HG03139 (cell line): ENCODE data around the gene SZT2.
"Not testable (repeated sequence)": the region's sequence is repeated elsewhere in the genome, so short reads cannot be mapped to it uniquely, and the experiment has no call there.

Experiments used
- ATAC-seq: cut with Tn5 transposase; IDR thresholded peaks from one replicate; pipeline ENCODE4 v1.9.1; 2021; ENCODE audit not compliant: unreplicated experiment

The SZT2 gene

DNA sequence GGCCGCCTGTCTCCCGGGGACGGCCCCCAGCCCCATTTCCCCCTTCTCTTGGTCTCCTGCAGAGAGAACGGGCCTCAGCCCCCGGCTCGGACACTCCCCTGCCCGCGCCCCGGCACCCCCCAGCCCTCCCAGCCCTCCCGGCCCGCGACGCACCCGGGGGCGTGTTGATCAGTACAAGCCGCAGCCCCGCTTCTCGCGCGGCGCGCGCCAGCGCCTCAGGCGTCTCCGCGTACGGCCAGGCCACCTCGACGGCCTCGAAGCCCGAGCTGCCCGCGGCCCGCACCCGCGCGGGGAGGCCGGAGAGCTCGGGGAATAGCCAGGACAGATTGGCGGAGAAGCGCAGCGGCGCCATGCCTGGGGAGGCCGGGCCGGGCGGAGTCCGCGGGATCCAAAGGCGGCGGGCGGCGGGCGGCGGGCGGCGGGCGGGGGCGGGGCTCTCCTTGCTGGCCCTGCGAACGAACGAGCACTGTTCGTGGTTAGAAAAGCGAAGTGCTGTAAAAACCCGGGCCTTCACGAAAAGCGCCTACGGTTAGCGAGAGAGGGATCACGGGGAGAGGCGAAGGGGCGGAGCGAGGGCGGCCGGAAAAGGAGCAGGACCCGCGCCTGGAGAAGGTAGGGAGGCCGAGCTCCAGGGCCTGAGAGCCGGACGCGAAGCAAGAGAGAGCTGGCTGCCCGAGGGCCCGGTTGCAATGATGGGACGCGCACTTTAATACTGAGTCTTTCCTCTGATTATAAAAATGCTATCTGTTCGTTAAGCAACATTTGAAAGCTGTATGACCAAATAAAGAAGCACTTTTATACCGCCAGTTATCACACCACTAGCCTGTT lies 64.0 kb downstream of the SZT2 start, which contains the start of gene HYI:
TSS of gene HYI (minus strand) at position 490 of the 828 bp plus-strand sequence. CDS start at position 352, 138 bp downstream.
- no peak for ATAC-seq

DNA sequence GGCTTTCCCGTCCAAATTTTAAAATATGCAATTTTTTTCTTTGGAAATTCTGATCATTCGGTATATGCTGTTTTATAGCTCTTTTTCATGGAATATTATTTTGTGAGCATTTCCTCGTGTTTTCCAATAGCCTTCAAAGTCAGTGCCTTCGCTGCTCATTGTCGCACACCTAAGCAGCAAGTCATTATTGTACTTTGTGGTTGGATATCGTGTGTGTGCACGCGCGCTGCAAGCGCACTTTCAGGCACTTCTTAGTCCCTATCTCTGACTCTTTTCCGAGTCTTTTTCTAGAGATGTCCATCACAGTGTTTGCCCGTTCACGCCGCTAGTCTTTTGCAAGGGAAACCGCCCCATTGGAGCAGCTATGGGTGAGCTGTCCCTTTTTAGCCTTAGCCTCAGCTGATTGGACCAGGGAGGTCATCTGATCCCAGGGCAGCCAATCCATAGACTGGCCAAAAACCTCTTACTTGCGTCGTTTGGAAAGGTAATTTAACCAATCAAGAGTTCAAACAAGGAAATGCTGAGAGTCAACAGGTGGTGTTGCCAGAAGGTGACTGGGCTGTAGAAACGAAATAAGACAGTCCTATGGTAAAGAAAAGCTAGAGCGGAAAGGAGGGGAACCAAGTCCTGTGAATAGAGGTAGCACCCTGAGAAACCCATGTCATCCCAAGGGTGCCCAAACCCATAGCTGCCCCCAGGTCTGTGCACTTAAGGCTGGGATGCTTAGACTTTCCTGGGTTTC lies 64.7 kb downstream of the SZT2 start:
- peak; percentile 79 for ATAC-seq

DNA sequence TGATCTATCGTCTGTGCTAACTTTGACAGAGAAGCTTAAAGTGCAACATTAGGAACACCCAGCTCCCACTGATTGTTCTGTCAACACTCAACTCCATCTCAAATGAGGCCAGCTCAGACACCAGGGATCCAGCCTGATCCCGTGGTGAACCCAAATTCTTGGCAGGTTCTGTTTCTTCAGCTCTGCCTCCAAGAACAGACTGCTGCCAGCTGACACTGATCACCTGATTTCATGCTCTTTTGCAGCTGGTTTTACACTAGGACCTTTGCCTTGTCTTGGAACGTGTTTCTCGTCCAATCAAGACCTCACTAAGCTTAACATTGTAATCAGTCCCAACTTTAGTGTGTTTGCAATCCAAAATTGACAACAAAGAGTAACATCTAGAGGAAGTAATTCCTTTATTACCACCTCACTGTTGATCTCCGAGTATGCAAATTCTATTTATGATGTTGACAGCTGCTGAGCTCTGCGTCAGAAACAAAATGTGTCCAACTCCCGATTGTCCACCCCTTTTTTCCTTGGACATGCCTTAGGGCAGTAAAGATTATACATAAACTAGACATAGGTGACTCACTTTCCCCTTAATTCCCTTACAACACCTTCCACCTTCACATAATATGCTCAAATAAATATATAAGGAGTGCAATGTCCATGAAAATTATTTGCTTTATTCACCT lies 65.7 kb downstream of the SZT2 start:
- ATAC-seq: no peak

DNA sequence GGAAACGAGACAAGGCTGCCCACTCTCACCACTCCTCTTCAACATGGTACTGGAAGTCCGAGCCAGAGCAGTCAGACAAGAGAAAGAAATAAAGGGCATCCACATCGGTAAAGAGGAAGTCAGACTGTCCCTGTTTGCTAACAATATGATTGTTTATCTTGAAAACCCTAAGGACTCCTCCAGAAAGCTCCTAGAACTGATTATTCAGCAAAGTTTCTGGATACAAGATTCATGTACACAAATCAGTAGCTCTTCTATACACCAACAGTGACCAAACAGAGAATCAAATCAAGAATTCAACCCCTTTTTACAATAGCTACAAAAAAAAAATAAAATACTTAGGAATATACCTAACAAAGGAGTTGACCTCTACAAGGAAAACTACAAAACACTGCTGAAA lies 68.7 kb downstream of the SZT2 start:
- ATAC-seq: not testable (repeated sequence)

DNA sequence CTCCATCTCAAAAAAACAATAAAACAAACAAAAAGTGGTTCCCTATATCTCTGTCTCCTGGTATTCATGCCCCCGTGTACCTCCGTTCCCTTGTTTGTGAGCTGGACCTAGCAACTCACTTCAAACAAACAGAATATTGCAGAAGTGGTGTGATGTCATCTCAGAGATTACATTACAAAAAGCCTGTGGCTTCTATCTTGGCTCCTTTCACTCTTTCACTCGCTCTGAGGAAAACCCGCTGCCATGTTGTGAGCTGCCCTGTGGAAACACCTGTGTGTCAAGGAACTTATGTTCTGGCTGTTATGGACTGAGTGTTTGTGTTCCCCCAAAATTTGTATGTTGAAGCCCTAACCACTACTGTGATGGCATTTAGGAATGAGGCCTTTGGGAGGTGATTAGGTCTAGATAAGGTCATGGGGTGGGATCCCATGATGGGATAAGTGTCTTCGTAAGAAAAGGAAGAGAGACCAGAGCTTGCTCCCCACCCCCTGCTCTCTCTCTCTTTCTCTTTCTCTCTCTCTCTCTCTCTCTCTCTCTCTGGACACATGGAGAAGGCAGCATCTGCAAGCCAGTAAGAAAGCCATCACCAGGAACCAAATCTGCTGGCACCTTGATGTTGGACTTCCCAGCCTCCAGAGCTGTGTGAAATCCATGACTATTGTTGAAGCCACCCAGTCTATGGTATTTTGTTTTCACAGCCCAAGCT lies 71.4 kb downstream of the SZT2 start:
- no peak for ATAC-seq

DNA sequence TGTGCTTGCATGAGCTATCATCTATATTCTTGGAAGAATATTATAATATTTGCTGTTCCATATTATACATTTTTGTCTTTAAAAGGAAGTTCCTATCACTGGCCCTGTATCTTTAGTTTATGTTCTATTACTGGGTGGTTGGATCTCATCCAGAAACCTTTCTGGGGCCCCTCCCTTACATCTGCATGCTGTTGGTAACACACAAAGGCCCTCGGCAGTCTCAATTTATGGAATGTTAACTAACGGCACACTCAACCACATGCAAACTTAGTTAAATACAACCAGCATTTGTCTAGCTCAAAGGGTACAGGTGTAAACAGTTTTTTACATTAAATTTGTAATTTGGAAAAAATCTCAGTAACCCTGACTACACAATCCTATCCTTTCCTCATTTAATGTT lies 73.8 kb downstream of the SZT2 start:
- ATAC-seq: no peak

DNA sequence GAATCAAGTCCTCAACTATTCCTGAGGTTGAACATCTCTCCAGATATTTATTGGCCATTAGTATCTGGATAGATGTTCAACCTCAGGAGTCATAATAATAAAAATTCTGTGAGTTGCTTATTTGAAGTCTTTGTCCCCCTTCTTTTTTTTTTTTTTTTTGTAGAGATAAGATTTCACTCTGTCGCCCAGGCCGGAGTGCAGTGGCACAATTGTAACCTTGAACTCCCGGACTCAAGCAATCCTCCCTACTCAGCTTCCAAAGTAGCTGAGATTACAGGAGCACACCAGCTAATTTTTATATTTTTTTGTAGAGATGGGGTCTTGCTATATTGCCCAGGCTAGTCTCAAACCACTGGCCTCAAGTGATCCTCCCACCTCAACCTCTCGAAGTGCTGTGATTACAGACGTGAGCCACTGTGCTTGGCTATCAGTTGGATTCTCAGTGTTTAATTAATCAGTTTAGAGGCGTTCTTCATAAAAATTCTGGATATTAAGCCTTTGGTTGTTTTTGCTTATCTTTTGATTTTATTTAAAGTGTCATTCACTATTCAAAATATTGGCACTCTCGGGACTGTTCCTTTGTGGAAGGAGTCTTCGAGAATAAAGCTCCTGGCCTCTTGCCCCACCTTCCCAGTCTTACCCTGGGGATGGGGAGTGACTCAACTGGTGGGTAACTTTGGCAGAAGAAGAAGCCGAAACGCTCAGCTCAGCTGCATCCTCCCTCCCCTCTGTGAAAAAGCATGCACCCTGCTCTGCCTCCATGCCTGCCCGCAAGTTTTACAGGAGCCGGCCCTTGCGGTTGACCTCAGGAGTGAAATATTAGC lies 75.2 kb downstream of the SZT2 start:
- ATAC-seq: no peak

DNA sequence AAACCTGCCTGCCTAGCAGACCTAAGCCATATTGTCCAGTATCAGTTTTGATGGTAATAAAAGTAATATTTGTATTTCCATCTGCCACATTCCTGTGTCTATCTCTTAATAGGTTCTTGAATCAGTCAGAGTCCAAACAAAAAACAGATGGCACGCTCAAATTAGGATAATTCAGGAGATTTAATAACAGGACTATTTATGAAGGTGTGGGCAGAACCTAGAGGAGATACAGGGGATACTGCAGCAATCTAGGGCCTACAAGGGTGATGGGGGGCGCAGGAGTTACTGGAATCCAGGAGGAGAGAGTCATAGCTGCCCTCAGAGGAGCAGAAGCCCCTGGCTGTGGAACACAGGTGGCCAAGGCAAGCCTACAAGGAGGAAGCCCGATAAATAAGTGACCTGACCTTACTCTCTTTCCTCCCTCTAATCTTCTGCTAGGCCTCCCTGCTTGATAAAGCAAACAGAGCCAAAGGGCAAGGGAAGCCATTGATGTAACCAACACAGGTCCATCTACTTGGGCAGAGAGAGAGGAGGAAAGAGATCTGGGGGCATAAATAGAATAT lies 75.9 kb downstream of the SZT2 start:
- no peak for ATAC-seq

DNA sequence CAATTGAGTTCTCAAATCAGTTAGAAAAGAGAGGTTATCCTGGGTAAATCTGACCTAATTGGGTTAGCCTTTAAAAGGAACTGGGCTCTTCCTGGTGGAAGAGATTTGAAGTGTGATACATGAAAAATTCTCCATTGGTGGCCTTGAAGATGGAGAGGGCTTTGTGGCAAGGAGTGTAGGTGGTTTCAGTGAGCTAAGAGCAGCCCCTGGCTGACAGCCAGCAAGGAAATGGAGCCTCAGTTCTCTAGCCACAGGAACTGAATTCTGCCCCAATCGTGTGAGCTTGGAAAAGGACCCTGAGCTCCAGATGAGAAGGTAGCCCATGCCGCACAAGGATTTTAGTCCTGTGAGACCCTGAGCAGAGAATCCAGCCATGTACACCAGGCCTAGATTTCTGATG lies 76.7 kb downstream of the SZT2 start:
- no peak for ATAC-seq

DNA sequence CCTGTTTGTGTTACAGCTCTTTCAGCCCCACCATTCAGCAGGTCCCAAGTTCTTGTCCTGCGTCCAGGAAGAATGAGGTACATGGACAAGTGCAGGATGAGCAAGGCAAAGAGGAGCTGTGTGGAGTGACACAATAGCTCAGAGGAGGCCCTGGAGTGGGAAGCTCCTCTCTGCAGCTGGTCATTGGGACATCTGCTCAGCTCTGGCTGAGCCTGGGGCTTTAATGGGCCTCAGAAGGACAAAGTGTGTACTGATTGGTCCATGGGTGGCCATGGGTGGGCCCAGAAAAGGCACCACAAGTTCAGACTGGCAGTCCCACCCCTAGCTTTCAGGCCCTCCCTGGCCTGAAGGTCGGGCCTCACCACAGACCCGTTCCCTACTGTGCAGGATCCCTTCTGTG lies 78.7 kb downstream of the SZT2 start:
- no peak for ATAC-seq

DNA sequence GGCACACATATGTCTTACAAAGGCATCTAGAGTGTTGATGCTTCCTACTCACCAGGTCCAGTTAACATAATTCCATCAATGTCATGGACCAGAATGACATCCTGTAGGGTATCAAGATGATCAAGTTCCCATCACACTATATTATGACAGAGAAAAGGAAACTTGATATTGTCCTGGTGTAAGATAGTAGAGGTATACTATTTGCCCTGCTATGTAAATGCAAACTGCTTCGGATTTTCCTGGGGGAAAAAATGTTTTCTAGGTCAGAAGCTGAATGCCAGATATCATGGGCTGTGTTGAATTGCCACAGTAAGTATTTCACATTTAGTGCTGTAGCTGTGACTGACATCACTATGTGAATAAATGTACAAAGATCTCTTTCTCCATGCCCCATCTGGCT lies 80.2 kb downstream of the SZT2 start:
- no peak for ATAC-seq

DNA sequence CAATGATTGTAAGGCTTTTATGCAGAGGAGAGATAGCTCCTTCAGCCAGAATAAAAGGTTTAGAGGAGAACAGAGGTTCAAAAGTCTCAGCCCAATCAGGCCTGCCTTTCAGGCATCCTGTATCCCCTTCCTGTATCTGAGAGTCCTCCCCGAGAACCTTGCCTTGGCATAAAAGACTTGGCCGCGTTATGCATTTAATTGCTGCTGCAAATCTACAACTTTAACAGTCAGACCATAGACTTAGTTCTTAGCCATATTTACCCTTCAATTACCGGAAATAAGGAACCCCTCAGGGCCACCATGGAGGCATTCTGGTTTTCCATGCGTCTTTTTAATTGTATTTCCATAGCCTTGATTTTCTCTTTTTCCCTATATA lies 82.4 kb downstream of the SZT2 start:
- no peak for ATAC-seq

DNA sequence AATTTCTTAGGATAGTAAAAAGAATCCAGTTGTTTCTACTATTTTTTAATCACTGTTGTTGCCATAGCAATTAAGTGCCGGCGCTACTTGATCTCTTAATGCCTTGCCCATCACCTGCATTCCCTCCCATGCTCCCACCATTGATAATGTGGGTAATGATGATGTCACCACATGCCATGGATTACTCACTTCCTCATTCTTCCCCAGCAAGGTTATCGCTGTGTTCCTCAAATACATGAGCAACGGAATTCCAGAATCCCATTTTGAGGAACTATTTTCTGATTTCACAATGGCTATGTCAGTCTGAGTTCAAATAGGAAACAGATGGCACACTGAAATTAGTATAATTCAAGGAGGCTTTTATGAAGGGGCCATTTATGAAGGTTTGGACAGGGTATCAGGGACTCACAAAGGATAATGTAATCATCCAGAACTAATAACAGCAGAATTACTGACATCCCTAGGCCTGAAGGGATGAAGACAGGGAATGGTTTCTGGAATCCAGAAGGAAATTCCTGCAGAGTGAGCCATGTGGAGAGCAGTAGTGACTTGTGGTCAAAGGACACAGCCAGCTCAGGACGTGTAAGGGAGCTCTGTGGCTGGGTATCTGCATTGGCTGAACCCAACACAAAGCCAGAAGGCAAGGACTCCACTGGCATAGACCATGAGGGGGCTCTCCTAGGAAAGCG lies 82.9 kb downstream of the SZT2 start:
- ATAC-seq: not testable (repeated sequence)

DNA sequence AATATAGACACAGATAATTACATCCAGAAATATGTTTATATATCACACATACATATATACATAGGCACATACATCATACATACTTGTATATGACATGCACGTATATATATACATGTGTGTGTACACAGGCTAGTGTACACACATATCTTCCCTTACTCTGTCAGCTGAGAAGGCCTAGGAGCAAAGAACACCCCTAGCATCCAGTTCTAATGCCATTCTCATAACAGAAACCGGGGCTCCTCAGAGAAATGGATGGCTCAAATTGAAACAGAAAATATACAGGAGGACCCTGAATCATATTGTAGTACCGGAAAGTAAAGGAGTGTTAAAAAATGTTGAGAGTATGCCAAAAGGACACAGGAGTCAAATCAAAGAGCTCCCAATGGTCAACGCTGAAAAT lies 83.8 kb downstream of the SZT2 start:
- ATAC-seq: no peak

DNA sequence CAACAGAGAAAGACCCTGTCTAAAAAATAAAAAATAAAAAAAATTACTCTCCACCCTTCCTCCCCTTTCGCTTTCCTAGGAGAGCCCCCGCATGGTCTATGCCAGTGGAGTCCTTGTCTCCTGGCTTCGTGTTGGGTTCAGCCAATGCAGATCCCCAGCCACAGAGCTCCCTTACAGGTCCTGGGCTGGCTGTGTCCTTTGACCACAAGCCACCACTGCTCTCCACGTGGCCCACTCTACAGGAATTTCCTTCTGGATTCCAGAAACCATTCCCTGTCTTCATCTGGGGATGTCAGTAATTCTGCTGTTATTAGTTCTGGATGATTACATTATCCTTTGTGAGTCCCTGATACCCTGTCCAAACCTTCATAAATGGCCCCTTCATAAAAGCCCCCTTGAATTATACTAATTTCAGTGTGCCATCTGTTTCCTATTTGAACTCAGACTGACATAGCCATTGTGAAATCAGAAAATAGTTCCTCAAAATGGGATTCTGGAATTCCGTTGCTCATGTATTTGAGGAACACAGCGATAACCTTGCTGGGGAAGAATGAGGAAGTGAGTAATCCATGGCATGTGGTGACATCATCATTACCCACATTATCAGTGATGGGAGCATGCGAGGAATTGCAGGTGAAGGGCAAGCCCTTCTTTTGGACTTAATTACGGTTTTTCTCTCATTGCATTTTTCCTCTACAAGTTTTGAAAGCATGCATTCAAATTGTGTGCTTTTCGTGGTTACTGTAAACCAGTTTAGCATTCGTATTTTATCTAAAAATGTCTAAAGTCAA lies 86.1 kb downstream of the SZT2 start:
- not testable (repeated sequence) for ATAC-seq

DNA sequence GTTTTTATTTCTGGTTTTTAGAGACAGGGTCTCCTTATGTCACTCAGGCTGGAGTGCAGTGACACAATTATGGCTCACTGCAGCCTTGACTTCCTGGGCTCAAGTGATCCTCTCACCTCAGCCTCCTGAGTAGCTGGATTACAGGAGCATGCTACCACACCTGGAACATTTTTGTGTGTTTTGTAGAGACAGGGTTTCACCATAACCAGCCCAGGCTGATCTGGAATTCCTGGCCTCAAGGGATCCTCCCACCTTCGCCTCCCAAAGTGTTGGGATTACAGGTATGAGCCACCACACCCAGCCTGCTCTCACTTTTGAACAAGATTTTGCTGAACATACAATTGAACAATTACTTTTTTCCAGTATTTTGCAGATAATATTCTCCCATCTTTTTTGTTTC lies 88.0 kb downstream of the SZT2 start:
- no peak for ATAC-seq

DNA sequence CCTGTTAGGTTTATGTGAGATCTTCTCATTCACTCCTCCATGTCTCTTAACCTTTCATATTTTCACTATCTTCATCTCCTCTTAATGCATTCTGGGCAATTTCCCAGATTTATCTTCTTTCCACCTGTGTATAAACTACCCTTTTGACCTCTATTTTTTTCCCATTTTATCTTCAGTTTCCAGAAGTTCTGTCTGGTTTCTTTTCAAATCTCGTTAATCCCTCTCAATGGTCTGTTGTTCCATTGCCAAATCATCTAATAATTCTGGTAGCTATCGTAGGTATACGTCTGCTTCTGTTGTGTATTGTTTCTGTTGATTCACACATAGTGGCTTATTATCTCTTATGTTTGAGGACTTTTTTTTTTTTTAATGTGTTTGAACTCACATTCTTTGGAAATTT lies 89.7 kb downstream of the SZT2 start:
- ATAC-seq: no peak

DNA sequence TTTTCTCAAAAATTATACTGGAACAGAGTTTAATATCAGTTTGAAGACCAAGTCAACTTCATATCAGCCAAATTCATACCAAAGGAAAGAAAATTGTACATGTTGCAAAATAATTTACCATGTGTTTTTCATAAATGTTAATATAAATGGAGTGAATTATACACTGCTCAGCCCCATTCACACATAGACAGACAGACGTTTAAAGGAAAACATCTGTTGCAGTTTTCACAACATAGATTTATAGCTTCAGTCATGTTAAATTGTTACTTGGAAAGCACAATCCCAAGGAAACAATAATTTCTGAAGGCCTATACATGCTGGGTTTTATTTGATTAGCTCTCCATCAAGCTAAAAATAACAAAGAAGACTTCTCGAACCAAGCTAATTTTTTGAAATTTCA lies 91.8 kb downstream of the SZT2 start:
- no peak for ATAC-seq

DNA sequence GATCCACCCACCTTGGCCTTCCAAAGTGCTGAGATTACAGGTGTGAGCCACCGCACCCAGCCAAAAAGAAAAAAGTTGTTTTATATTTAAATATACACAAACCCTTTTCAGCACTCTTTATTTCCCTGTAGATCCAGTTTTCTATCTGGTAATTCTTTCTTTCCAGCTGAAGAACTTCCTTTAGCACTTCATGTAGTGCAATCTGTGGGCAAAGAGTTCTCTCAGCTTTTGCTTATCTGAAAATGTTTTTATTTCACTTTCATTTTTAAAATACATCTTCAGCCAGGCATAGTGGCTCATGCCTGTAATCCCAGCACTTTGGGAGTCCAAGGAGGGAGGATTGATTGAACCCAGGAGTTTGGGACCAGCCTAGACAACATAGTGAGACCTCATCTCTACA lies 92.5 kb downstream of the SZT2 start:
- ATAC-seq: no peak
